Muscle layer of duodenum (tissue), 2 donors: Measurements from ENCODE around the gene TMTC2.

Source experiments
- H3K27ac ChIP-seq: one replicate; pipeline ENCODE4 v1.7.0; 2013; ENCODE audit warnings: mild to moderate bottlenecking, low read length
- H3K27me3 ChIP-seq: one replicate; pipeline ENCODE4 v1.7.0; 2013; ENCODE audit warnings: low read depth, mild to moderate bottlenecking, control low read depth, low read length
- H3K36me3 ChIP-seq, 2 donors: one replicate each; pipeline ENCODE4 v1.7.0; 2013; ENCODE audit warnings: low read length in 2 of 2, control low read depth in 1 of 2, mild to moderate bottlenecking in 1 of 2; ENCODE audit not compliant: insufficient read depth in 2 of 2, control insufficient read depth in 1 of 2
- H3K4me1 ChIP-seq, 2 donors: one replicate each; pipeline ENCODE4 v1.7.0; 2013; ENCODE audit warnings: low read length in 2 of 2, mild to moderate bottlenecking in 2 of 2, control low read depth in 1 of 2, moderate library complexity in 1 of 2; ENCODE audit not compliant: insufficient read depth in 2 of 2, control insufficient read depth in 1 of 2
- H3K4me3 ChIP-seq, 2 donors: one replicate each; pipeline ENCODE4 v1.7.0; 2013; ENCODE audit warnings: low read length in 2 of 2, low read depth in 1 of 2, mild to moderate bottlenecking in 1 of 2
- H3K9me3 ChIP-seq, 2 donors: one replicate each; pipeline ENCODE4 v1.7.0; 2013; ENCODE audit warnings: low read length in 2 of 2, control low read depth in 1 of 2, mild to moderate bottlenecking in 1 of 2; ENCODE audit not compliant: control insufficient read depth in 1 of 2
- donor health status: healthy.

TMTC2 gene

GRCh38 chr12:83172866-83173649 lies 486.4 kb downstream of the TMTC2 start:
- Histone ChIP-seq H3K36me3 (no peaks in the 10 kb centered on the region), H3K27ac (no peak overlapping the region), H3K9me3 (no peaks in the 10 kb centered on the region), H3K4me1 (peaks cover 0 to 5% of the 10 kb centered on the region in 2 donors), H3K4me3 (no peak overlapping the region), H3K27me3 (no peaks in the 10 kb centered on the region)

- no peaks in the 10 kb centered on the region for H3K27me3 ChIP-seq
- no peaks in the 10 kb centered on the region for H3K9me3 ChIP-seq
- no peaks in the 10 kb centered on the region for H3K4me1 ChIP-seq
- no peak overlapping the region for H3K4me3 ChIP-seq
- H3K27ac ChIP-seq: no peak overlapping the region
- no peaks in the 10 kb centered on the region for H3K36me3 ChIP-seq
Observed at GRCh38 chr12:83179999-83180398, 493.3 kb downstream of the TMTC2 start.

- Histone ChIP-seq H3K4me1 (no peaks in the 10 kb centered on the region), H3K4me3 (no peak overlapping the region), H3K9me3 (no peaks in the 10 kb centered on the region), H3K36me3 (no peaks in the 10 kb centered on the region), H3K27me3 (no peaks in the 10 kb centered on the region), H3K27ac (no peak overlapping the region)
Observed at GRCh38 chr12:83181074-83181473, 494.4 kb downstream of the TMTC2 start.

GRCh38 chr12:83183132-83183531 lies 496.4 kb downstream of the TMTC2 start:
- Histone ChIP-seq H3K4me1 (no peaks in the 10 kb centered on the region), H3K27ac (no peak overlapping the region), H3K4me3 (no peak overlapping the region), H3K27me3 (no peaks in the 10 kb centered on the region), H3K36me3 (no peaks in the 10 kb centered on the region), H3K9me3 (no peaks in the 10 kb centered on the region)
